OCI-LY7 (cell line): ENCODE results near the gene MC2R. TPM values are rescaled to one million over a fixed set of nuclear protein-coding genes. Genes with fewer than 3 reads are reported as not detected.

Experiments used
- BruUV-seq: library from RNA; stranded (reverse); fragments of 400-500 nt; replicated peaks from 2 replicates; lab custom pipeline; 2021; lab: Mats Ljungman, UMichigan
- CTCF ChIA-PET: fragments of 300-600 bp; sonication (Branson Sonifier 250); formaldehyde crosslinking; loops from one replicate; lab custom pipeline; 2022; ENCODE audit warnings: antibody characterized with exemption; ENCODE audit not compliant: unreplicated experiment; lab: Charles Lee
- POLR2A ChIA-PET: fragments of 300-600 bp; sonication (Branson Sonifier 250); formaldehyde crosslinking; loops from one replicate; lab custom pipeline; 2022; ENCODE audit warnings: antibody characterized with exemption; lab: Charles Lee
- DNase-seq: peaks from one replicate; pipeline ENCODE4 v3.0.0-alpha.2; 2015; ENCODE audit warnings: low spot score
- H2AFZ ChIP-seq: fragments of 200-600 bp; sonication (generic), shearing (Covaris generic); 2 replicates; pipeline ENCODE4 v1.6.1; 2014; ENCODE audit warnings: mild to moderate bottlenecking, antibody characterized with exemption, low read length, moderate library complexity
- H3K27ac ChIP-seq: fragments of 200-600 bp; sonication (generic); 2 replicates; pipeline ENCODE4 v1.5.1; 2014; ENCODE audit warnings: mixed run types, low read depth, mild to moderate bottlenecking, moderate library complexity, low read length, inconsistent platforms; ENCODE audit not compliant: poor library complexity, severe bottlenecking
- H3K36me3 ChIP-seq: fragments of 200-600 bp; sonication (generic); 2 replicates; pipeline ENCODE4 v1.6.1; 2014; ENCODE audit warnings: mild to moderate bottlenecking, antibody characterized with exemption, low read length, moderate library complexity, mixed read lengths; ENCODE audit not compliant: insufficient read depth
- H3K4me1 ChIP-seq: fragments of 200-600 bp; sonication (generic); 2 replicates; pipeline ENCODE4 v1.5.1; 2014; ENCODE audit warnings: mild to moderate bottlenecking, low read length; ENCODE audit not compliant: insufficient read depth, poor library complexity, severe bottlenecking
- H3K4me2 ChIP-seq: fragments of 200-600 bp; sonication (generic); 2 replicates; pipeline ENCODE4 v1.6.1; 2014; ENCODE audit warnings: mild to moderate bottlenecking, low read length
- H3K4me3 ChIP-seq: fragments of 200-600 bp; sonication (generic); 2 replicates; pipeline ENCODE4 v1.5.1; 2014; ENCODE audit warnings: mild to moderate bottlenecking, low read depth, low read length; ENCODE audit not compliant: poor library complexity, severe bottlenecking
- H3K79me2 ChIP-seq: fragments of 200-600 bp; sonication (generic); 2 replicates; pipeline ENCODE4 v1.6.1; 2016; ENCODE audit warnings: low read depth, mild to moderate bottlenecking, low read length, moderate library complexity, mixed read lengths; ENCODE audit not compliant: insufficient read depth
- H3K9me2 ChIP-seq: fragments of 200-600 bp; sonication (generic); 2 replicates; pipeline ENCODE4 v1.6.1; 2016; ENCODE audit warnings: mild to moderate bottlenecking, low read length, mixed read lengths; ENCODE audit not compliant: insufficient read depth
- H3K9me3 ChIP-seq: fragments of 200-600 bp; sonication (generic); 2 replicates; pipeline ENCODE4 v1.6.1; 2014; ENCODE audit warnings: mild to moderate bottlenecking, mixed run types, low read length, mixed read lengths
- H4K20me1 ChIP-seq: fragments of 200-600 bp; sonication (generic); 2 replicates; pipeline ENCODE4 v1.6.1; 2014; ENCODE audit warnings: mild to moderate bottlenecking, antibody characterized with exemption, low read length, moderate library complexity, mixed read lengths; ENCODE audit not compliant: insufficient read depth
- CTCF ChIP-seq: fragments of 200-600 bp; sonication (generic); conservative IDR thresholded peaks from 2 replicates; pipeline ENCODE4 v1.5.1; 2014; ENCODE audit warnings: mild to moderate bottlenecking, antibody characterized with exemption, low read length, moderate library complexity, mixed read lengths
- EZH2phosphoT487 ChIP-seq: fragments of 200-600 bp; sonication (generic); IDR thresholded peaks from 2 replicates; pipeline ENCODE4 v1.6.1; 2018; ENCODE audit warnings: low read depth, borderline replicate concordance, mild to moderate bottlenecking, mixed run types, antibody characterized with exemption, low read length, moderate library complexity, mixed read lengths
- intact Hi-C: fragments of 100-400 bp; cut with micrococcal nuclease; formaldehyde crosslinking; loops from one replicate; pipeline ENCODE4 v1.10.0; 2022; ENCODE audit not compliant: unreplicated experiment
- total RNA-seq, 2 experiments: library from RNA; depleted of rRNA in 1 of 2; stranded (reverse); fragments of >200 nt in 1 of 2; shearing (Covaris generic) in 1 of 2; gene quantifications; 2 replicates each; pipeline ENCODE4 v1.2.3, GENCODE V29; 2014 to 2022

Gene MC2R
- total RNA-seq, 2 experiments from 2014 or later, result not detected

- CTCF ChIA-PET, result no interaction called here
Observed at GRCh38 chr18:13879492-13879891, 35.8 kb downstream of the MC2R start.

GRCh38 chr18:13878857-13879256 is 36.5 kb downstream of the MC2R start:
- Histone ChIP-seq H3K79me2 (no peaks in the 10 kb centered on the region), H3K27ac (no peak overlapping the region), H3K4me3 (no peak overlapping the region), H2AFZ (no peak overlapping the region), H3K4me1 (no peaks in the 10 kb centered on the region), H3K36me3 (no peaks in the 10 kb centered on the region), H3K4me2 (no peak overlapping the region), H3K9me3 (no peaks in the 10 kb centered on the region), H4K20me1 (no peaks in the 10 kb centered on the region), H3K9me2 (no peaks in the 10 kb centered on the region)
- intact Hi-C loops, result loop anchor here (10.0 kb wide), 1 partner anchor 106 kb away; no protein-coding TSS in a partner anchor
- no peak for DNase-seq
- CTCF ChIA-PET, result no interaction called here
- no TSS peak for BruUV-seq
- TF ChIP-seq CTCF (no peak), EZH2phosphoT487 (no peak)
- POLR2A ChIA-PET, result no interaction called here

More at GRCh38 chr18:13879492-13879891, 35.8 kb downstream of the MC2R start:
- intact Hi-C loops, result loop anchor here (10.0 kb wide), 1 partner anchor 105 kb away; no protein-coding TSS in a partner anchor
- no peak for DNase-seq
- Histone ChIP-seq H3K79me2 (no peaks in the 10 kb centered on the region), H3K36me3 (no peaks in the 10 kb centered on the region), H3K4me2 (no peak overlapping the region), H2AFZ (no peak overlapping the region), H3K4me3 (no peak overlapping the region), H3K9me3 (no peaks in the 10 kb centered on the region), H3K9me2 (no peaks in the 10 kb centered on the region), H4K20me1 (no peaks in the 10 kb centered on the region), H3K4me1 (no peaks in the 10 kb centered on the region), H3K27ac (no peak overlapping the region)
- BruUV-seq, result no TSS peak
- TF ChIP-seq EZH2phosphoT487 (no peak), CTCF (no peak)
- POLR2A ChIA-PET, result no interaction called here

GRCh38 chr18:13877157-13877556 is 38.2 kb downstream of the MC2R start:
- Histone ChIP-seq H2AFZ (no peak overlapping the region), H3K4me3 (no peak overlapping the region), H4K20me1 (no peaks in the 10 kb centered on the region), H3K9me2 (no peaks in the 10 kb centered on the region), H3K4me2 (no peak overlapping the region), H3K9me3 (no peaks in the 10 kb centered on the region), H3K36me3 (no peaks in the 10 kb centered on the region), H3K4me1 (no peaks in the 10 kb centered on the region), H3K27ac (no peak overlapping the region), H3K79me2 (no peaks in the 10 kb centered on the region)
- no peak for TF ChIP-seq EZH2phosphoT487
- TF ChIP-seq CTCF, result no peak
- intact Hi-C loops, result loop anchor here (10.0 kb wide), 1 partner anchor 108 kb away; no protein-coding TSS in a partner anchor
- POLR2A ChIA-PET, result no interaction called here
- CTCF ChIA-PET, result no interaction called here
- DNase-seq, result no peak
- BruUV-seq, result no TSS peak
